UCSD-AML1 (cell line): ENCODE measurements around the gene SRP72.
"Not testable (repeated sequence)": the region's sequence is repeated elsewhere in the genome, so short reads cannot be mapped to it uniquely, and the experiment has no call there.

Experiments used
- DNase-seq: peaks from one replicate; lab custom pipeline; 2025; ENCODE audit not compliant: unreplicated experiment; lab: John Stamatoyannopoulos, UW

The SRP72 gene

DNA sequence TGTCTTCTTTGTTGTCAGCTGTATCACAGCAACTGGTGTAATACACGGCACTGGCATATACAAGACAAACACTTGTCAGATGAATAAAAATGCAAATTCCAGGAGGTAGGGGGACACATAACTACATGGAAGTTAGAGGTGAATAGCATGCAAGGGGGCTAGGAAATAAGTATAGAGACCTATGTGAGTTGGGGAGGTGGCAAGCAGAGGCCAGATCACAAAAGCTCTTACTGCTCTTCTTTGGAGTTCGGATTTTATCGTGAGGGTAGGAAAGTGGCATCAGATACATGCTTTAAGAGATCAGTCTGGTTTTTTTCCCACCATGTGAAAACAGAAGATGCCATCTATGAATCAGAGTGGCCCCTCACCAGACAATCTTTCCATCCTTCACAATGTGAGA lies 2.8 kb upstream of the SRP72 start:
- no peak for DNase-seq

DNA sequence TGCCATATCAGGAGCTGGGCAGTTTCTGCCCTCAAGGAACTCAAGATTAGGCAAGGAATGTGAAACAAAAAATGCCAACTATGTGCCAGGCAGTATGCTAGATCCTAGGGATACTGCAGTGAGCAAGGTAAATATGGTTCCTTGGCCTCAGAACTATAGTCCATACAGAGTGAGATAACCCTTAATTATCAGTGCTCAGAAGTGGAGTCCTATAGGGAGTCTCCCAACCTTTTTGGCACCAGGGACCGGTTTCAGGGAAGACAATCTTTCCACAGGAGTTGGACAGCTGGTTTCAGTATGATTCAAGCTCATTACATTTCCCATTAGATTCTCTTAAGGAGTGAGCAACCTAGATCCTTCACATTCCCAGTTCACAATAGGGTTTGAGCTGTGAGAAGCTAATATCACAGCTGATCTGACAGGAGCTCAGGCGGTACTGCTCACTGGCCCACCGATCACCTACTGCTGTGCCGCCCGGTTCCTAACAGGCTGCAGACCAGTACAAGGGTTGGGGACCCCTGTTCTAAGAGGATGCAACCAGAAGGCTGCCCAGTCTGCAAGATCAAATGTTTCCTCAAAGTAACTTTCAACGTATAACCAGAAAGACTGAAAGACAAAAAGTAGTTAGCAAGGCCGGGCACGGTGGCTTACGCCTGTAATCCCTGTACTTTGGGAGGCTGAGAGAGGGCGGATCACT lies 1.7 kb upstream of the SRP72 start:
- DNase-seq: peak; percentile 11

DNA sequence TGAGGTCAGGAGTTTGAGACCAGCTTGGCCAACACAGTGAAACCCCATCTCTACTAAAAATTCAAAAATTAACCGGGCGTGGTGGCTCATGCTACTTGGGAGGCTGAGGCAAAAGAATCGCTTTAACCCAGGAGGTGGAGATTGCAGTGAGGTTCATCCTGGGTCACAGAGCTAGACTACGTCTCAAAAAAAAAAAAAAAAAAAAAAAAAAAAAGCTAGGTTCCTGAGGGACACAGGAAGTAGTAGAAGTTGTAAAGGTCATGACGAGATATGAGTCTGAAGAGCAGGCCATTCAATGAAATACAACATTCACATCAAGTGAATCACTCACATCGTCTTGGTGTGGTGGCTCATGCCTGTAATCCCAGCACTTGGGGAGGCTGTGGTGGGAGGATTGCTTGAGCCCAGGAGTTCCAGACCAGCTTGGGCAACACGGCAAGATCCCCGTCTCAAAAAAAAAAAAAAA lies 1.1 kb upstream of the SRP72 start:
- not testable (repeated sequence) for DNase-seq

DNA sequence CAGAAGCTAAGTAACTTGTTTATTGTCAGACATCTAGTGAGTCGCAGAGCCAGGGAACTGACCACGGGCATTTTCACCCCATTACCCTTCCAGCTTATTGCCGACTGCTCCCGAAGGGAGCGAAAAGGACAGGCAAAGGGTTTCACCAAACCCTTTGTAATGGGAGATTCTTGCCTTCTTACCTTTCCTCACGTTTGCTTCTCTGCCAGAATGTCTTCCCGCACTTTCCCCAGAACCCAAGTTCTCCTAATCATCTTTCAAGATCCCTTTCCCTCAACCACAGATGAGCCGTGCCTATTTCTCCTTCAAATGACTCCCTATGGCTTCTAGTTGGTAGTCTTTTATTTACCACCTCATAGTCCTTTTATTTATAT lies 520 bp upstream of the SRP72 start:
- peak; percentile 14 for DNase-seq

DNA sequence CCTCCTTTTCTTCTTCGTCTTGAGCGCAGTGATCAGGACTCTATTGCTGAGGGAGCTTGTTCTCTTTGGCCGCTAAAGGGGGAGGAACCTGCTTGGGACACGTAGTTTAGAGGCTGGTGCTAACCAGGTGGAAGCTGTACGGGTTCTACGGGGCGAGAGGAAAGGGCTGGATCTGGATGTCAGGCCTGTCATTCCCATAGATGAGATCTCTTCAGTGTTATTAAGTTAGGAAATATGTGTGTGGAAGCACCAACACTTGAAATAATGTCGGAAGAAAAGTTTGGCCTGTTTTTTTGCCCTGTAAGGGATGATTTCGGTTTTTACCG lies 643 bp downstream of the SRP72 start:
- DNase-seq: peak; percentile 43

DNA sequence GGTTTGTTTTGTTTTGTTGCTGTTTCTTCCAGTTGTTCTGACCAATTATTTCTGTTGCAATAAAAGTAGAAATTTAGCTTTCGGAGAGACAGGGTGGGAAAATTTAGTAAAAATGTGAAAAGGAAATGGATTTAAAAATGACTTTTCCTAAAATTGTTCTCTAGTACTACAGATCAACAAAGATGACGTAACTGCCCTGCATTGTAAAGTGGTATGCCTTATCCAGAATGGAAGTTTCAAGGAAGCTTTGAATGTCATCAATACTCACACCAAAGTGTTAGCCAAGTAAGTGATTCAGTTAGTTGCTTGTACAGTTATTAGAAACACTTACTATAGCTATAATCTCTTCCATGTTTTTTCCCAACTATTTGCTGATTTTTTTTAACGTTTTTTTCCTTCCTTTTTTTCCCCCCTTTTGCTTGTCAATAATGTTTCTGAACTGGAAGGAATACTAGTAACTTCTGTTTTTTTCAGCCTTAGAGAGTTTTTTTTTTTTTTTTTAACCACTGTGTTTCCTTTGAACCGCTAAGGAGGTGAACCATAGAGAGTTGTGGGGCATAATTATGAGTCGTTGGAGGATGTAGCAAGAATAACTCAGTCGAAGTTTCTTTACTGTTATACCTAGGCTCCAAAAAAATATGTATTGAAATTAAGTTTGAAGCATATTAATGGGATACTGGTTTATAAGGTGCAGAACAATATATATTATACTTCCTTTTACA lies 2.2 kb downstream of the SRP72 start:
- no peak for DNase-seq

DNA sequence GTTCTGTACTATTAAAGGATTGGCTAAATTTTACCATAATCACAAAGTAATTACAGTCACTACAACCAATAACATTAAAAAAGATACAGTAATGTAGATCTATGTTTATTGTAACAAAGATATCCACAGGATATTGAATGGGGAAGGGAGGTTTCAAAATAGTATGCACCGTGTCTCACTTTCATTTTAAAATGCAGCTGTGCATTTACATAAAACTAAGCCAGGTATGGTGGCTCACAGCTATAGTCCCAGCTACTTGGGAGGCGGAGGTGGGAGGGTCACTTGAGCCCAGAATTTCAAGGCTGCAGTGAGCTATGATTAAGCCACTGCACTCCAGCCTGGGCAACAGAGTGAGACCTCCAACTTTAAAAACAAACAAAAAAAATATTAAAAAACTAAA lies 8.5 kb downstream of the SRP72 start:
- no peak for DNase-seq

DNA sequence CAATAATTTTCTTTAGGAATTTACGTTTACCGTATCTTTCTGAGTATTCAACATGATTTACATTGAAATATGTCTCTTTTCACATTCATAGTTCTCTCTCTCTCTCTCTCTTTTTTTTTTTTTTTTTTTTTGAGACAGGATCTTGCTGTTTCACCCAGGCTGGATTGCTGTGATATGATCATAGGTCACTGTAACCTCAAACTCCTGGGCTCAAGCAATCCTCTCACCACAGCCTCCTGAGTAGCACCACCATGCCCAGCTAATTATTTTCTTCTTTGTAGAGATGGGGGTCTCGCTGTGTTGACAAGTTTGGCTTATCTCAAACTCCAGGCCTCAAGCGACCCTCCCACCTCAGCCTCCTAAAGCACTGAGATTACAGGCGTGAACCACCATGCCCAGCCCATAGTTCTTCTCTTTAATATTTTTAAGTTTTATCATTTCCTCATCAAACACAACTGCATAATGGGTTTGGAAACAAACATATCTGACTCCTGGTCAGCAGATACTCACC lies 9.8 kb downstream of the SRP72 start:
- no peak for DNase-seq

DNA sequence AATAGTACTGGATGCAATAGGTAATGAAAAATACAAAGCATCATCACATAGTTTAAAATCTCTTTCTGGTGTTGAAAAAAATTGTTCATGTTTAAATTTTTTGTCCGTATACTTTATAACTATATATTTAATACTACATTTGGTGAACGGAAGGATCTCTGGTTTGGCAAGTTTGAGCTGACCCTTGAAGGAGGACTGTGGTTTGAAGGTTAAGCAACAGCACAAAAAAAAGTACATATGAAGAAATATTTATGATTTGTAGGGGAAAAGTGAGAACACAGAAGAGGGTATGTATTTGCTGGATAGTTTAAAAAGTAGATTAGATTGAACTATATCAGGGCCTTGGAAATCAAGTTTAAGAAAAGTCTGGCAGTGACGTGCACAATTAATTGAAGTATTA lies 13.3 kb downstream of the SRP72 start:
- no peak for DNase-seq

DNA sequence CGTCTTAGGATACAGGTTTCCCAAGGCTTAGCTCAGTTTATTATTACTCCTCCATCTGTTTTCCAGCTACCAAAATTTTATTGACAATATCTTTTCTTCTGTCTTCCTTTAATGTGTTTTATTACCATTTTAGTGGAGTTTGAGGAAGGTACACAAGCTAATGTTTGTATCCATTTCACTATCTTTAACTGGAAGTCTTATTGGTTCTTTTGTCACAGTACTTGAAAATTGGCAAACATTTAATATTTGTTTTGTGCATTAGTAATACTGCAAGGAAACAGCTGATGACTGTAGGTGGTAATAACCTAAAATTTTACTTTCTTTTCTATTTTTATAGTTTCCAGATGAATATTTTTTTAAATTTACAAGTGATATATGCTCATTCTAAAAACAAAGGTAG lies 28.8 kb downstream of the SRP72 start:
- no peak for DNase-seq

DNA sequence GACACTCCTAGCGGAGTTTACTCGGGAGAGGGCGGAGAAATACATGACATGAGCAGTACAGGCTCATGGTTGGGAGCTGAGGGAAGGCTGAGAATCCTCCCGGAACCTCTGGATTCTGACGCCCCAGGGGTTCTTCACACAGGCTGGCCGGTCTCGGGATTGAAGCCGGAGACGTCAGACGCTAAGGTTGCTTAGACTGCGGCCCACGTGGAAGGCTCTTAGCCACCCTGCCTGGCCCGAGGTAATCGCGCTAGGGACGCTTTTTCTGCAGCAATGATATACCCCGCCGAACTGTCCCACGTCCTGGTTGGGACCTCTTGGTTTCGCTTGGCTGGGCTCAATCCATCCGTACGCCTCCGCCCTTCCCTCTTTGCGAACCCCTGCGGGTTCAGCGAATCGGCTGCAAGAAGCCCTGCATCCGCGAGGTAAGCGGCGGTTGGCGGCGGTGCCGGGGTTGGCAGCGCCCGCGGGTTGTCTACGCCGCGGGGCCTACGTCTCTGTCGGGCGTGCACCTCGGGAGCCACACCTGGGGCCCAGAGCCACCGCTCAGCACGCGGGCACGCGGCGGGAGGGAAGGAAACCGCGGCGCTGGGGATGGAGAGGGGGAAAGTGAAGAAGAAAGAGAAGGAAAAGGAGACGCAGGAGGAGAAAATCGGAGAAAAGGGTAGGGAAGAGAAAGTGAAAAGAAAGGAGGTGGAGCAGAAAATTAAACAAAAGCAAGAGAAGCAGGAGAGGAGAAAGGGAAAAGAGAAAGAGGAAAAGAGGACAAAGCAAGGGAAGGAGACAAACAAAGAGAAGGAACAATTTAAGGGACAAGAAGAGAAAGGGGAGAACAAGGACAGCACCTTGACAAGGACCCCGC lies 38.1 kb downstream of the SRP72 start, which contains the start of gene ARL9:
ARL9 (plus strand) TSS at position 523 of the 862 bp plus-strand sequence; CDS start at position 595, 72 bp downstream.
- DNase-seq: no peak

DNA sequence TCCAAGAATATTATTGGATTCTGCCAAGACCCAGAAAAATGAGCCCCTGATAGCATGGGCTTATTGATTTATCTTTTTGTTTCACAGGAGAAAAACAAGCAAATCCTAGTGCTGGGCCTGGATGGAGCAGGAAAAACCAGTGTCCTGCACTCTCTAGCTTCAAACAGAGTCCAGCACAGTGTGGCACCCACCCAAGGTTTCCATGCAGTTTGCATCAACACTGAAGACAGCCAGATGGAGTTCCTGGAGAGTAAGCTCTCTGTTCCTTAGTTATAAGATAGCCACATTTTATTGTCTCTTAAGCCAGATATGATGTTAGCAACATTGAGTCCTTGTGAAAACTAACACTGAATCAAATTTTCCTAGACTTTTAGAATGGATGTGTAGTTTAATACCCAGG lies 43.7 kb downstream of the SRP72 start:
- no peak for DNase-seq

DNA sequence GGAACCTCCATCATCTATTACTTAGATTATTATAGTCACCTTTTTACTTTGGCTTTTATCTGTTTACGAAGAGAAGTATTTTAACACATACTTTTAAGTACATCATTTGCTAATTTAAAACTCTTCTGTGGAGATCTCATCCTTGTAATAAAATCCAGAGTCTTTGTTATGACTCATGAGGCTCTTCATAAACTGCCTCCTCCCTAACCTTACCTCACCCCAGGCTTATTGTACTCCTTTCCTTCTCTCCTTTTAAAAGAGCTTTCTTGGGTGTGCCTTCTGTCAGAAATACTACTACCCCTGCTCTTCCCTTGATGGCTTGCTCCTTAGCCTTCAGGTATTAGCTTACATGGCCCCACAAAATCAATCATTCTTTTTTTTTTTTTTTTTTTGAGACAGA lies 44.7 kb downstream of the SRP72 start:
- no peak for DNase-seq

DNA sequence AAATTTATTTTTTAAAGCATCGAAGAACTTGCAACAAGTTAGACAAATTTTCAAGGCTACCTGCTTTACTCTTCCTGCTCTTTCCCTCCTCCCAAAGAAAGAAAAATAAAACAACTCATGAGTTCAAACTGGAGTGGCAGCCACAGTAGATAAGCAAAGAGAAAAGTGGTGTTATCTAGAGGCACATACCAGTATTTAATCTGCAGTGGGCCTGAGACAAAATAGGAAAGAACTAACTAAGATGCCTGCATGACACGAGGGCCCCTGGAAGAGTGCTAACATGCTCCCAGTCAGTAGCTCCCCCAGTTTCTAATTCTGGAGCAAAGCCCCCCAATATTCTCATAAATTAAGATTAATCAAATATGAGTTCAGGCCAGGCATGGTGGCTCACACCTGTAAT lies 46.1 kb downstream of the SRP72 start:
- DNase-seq: no peak

DNA sequence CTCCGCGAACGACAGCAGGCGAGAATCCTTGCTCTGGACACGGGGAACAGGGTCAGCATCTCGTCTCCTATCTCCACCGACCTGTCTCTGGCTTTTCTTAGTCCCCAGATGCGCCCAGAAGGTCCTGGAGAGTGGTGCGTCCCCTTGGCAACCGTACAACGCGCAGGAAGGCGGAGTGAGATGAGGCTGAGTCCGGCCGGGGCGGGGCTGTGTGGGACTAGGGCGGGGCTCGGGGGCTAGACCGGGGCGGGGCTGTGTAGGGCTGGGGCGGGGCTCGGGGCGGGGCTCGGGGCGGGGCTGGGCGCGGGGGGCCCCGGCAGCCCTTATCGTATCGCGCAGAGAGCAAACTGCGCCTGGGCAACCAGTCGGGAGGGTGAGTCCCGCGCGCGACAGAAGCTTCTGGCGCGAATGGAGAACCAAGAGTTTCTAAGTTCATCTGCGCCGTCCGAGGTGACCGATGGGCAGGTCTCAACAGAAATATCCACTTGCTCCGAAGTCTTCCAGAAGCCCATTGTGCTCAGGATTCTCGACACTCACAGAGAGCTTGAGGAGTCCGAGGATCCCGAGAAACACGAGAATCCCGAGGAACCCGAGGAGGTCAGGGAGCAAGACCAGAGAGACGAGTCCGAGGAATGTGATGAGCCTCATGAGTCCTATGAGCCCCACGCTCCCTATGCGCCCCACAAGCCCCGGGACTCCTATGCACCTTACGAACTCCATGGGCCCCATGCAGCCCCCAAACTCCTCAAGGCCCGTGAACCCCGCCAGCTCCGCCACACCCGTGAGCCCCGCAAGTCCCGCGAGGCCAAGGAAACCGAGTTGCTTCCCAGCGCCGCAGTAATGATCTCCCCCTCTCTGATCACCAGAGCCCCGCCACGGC lies 63.1 kb downstream of the SRP72 start:
- peak; percentile 56 for DNase-seq

DNA sequence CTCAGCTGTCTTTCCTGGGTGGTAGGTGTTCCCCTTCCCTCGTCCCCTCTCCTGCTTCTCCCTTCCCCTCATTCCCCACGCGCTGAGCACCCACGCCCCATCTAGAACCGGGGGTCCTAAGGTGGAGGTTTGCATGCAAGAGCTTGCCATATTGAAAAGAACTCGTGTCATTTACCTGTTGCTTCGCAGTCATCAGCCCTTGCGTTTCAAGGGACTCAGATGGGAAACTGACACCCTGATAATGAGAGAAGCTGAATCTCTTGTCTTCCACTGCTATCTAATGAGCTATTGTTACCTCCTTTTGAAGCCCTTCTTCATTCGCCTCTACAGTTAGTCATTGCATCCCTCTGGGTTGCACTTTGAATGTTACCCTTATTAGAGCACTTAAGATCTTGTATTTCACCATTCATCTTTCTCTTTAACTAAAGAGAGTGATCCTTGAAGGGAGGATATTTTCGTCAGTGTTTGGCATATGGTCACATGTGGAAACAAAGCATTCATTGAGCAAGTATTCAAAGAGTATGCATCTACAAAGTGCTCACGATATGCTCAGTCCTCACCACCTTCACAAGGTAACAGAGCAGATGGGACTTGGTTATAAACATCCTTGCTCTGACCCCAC lies 63.8 kb downstream of the SRP72 start:
- DNase-seq: no peak

DNA sequence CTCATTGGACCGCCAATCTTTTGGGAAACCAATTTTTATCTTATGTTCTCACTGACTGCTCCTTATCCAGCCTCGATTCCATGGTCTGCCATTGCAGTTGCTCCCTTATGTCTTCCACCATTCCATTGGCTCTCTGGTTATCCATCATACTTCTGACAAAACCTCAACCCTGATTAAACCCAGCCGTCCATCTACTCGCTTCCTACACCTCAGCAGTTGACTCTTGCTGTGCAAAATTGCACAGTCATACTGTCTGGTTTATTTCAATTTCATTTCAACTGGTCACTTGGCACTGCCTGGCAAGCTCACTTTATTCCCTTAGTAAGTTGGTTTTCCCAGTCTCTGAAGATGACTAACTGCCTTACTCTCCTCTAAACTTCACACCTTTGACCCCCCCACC lies 64.4 kb downstream of the SRP72 start:
- no peak for DNase-seq

DNA sequence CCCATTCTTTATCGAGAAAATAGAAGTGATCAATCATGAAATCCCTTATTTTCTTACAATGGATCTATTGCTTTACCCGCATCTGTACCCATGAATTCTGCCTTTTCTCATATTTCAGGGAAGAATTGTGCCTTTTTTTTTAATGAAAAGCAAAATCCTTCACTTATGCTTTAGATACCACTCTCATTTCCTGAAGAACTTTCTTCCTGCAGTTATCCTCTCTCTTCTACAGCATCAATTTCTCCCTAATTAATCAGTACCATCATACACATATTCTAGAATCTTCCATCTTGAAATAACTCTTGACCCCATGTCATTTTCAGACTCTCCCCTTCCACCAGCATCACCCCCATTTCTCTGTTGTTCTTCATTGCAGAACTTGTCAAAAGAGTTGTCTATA lies 64.8 kb downstream of the SRP72 start:
- no peak for DNase-seq

DNA sequence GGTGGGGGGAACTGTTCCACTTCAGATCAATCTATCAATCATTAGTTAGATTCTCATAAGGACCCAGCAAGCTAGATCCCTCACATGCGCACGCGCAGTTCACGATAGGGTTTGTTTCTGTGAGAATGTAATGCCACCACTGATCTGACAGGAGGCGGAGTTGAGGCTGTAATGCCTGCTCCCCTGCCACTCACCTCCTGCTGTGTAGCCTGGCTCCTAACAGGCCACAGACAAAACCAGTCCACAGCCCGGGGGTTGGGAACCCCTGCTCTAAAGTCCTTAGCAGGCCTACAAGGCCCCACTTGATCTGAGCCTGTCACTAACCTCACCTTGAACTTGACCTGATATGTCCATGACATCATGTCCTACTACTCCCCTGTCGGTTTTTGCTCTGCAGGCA lies 68.5 kb downstream of the SRP72 start:
- DNase-seq: no peak

DNA sequence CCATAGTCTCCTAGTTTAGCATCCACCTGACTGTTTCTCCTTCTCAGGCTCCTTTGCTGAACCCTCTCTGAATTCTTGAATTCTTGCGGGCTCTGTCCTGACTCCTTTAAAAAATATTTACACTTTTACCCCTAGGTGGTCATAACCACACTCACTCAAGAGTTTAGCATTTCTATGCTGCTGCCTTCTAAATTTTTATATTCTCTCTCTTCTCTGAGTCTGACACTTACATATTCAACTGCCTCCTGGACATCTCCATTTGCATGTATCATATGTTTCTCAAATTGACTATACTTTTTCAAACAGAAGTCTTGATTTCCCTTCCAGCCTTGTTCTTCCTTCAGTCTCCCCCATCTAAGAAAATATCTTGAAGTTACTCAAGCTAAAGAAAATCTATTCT lies 69.7 kb downstream of the SRP72 start:
- no peak for DNase-seq
